GM19452 (cell line): Measurements from ENCODE around the gene PLAGL1.
"Not testable (repeated sequence)": the region's sequence is repeated elsewhere in the genome, so short reads cannot be mapped to it uniquely, and the experiment has no call there.

Experiments used
- ATAC-seq: cut with Tn5 transposase; IDR thresholded peaks from one replicate; pipeline ENCODE4 v1.9.1; 2021; ENCODE audit not compliant: unreplicated experiment

PLAGL1 gene

DNA sequence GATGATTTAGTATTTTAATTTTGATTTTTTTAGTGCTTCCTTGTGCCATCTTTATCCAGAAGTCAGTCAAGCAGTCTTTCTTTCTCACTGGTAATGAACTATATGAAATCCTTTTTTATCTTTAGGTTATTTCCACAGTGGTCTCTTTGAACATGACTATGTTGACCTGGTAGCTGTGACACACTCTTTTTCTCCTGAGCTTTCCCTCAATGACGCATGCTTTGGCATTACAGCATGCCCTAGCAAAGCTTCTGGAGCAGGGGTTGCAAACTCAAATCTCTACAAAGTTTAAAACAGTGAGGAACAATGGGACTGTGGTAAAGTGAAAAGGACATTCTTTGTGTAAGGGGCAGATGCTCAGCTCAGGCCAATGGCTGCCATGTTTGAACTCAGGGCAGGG, 4.5 kb upstream of the PLAGL1 start:
- ATAC-seq = no peak

DNA sequence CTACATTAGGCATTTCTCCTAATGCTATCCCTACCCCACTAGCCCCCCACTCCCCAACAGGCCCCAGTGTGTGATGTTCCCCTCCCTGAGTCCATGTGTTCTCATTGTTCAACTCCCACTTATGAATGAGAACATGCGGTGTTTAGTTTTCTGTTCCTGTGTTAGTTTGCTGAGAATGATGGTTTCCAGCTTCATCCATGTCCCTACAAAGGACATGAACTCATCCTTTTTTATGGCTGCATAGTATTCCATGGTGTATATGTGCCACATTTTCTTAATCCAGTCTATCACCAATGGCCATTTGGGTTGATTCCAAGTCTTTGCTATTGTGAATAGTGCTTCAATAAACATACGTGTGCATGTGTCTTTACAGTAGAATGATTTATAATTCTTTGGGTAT, 1.6 kb upstream of the PLAGL1 start:
- ATAC-seq = not testable (repeated sequence)

DNA sequence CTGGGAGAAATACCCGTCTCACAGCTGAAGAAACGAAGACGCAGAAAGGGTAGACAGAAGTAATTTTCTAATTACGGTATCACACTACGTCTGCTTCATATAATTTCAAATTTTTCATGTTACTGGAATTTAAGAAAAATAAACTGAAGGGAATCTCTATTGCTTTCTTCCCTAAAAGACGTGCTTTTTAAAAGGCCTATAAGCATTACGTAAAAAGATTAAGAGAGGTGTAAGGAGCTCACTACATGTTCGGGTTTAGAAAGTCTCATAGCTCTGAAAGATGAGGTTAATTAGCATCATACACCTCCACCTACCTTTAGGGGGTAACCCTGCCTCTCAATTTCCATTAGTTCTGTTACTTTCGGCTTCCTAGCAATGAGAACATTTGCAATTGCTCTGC, 787 bp upstream of the PLAGL1 start:
- no peak for ATAC-seq

DNA sequence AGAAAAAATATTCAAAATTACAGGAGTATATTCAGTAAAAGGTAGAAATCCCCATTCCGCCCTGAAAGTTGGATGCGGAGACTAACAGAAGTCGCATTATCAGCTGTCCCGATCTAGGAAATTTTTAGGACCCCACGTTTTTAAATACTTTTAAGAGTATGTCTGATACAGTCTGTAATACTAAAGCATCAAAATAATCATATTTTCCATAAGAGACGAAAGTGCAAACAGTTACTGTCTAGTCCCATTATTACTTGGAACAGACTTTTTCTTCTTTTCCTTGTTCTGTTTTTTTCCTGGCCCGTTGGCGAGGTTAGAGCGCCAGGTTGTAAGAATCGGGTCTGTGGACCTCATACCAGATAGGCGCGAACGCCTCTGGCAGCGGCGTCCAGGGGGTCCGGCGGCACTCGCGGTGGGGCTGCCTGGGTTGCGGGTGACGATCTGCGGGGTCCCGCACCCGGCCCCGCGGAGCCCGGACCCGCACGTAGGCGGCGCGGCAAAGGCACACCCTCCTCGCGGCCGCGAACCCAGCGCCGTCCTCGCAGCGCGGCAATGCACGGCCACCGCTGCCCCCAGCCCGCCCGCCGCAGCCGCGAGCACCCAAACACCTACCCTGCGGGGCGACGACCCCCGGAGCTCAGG, 460 bp downstream of the PLAGL1 start:
- peak; percentile 18 for ATAC-seq

DNA sequence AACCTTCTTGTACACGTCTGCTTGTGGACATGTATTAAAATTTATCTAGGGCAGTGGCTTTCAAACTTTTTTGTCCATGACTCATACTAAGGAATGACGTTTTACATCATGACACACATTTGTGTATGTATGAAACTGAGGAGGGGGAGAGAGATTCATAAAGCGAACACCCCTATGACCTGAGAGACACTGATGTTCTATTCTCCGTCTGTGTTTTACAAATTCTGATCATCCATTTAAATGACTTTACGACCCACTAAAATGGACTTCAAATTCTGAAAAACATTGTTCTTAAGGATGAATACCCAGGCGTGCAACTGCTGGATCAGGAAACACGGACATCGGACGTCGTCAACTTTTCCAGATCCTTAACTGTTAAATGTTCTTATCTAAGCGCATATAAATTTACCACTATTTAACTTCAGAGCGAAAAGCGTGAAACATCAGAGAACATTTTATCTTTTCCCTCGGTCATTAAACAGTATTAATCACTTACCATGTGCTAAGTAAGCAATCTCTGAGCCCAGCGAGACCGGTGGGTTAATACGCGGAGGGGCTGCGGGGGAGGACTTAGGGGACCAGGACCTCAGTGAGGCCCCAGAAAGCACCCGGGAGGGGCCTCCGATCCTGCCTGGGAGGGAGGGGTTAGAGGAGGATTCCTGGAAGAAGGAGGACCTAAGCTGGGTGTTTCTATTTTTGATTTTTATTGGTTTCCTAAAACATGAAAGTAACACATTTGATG, 1.2 kb downstream of the PLAGL1 start:
- ATAC-seq = no peak

DNA sequence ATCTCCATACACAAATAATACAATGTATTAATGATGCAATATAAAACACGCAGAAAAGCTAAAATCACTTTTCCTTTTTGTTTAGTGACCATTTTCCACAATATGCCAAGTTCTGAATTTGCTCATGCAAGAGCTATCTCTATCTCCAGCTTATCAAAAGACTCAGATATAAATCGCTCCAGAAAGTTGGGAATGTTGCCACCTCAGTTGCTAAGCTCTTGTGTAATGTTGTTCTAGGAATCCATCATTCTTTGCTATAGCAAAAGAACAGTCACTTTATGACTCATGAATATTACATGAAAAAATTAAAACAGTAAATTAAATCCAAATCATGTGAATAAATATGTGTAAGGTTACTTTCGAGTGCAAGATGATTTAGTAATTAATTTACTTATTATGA, 8.7 kb downstream of the PLAGL1 start:
- ATAC-seq = no peak

DNA sequence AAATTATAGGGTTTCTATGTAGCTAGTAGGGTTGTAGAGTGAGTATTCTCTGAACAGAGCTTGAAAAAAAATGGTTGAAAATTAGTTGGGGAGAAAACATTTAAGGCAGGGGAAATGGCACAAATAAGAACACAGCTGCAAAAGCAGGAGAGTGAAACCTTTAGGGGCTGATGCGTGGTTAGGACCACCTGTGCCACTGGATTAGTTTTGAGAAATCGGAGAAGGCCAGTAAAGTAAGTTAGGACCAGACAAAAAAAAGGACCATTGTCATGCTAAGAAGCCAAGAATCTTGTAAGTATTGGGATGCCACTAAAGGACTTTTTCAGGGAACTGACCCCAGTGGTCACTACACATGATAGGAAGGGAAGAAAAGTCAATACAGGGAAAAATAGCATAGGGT, 9.4 kb downstream of the PLAGL1 start:
- ATAC-seq = no peak

DNA sequence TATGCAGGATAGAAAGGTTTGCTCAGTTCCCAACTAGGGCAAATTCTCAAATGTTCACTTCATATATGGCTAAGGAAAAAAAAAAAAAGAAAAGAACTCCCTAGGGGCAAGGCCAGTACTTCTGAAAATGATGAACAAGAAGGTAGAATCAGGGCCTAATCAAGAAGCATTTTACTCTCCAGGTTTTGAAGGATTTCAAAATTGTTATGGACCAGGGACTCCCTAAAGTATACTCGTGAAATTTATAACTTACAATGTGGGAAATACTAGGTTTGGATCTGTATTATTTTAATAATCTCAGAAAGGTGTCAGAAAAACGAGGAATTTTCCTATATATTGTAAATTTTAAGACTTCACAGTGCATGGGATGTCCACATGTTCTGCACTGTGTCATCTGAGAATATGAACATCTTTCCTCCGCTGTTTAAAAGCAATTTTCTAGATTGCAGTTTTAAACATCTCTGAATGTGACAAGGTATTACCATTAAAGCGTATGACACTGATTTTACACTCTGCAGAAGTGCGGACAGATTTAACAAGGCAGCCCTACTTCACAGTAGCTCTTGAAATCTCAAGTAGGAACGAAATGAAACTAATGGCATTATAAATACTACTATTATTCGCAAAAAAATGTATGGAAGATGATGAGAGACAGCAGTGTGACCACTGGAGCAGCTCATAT, 14.0 kb downstream of the PLAGL1 start:
- ATAC-seq = no peak

DNA sequence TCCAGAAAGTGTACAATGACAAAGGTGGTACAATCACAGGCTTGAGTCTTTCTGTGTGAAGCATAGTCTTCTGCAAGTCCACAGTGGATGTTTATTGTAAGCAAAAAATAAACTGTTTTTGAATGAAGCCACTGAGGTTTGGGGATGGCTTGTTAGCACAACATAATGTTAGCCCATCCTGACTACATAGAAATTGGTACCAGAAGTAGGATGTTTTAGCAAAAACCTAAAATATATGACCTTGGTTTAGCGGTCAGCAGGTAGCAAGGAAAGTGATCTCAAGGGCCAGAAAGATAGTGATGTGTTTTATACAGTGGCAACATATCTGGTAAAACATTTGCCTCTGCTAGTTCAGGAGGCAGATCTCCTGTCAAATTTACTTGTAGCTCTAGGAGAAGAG, 15.8 kb downstream of the PLAGL1 start:
- no peak for ATAC-seq

DNA sequence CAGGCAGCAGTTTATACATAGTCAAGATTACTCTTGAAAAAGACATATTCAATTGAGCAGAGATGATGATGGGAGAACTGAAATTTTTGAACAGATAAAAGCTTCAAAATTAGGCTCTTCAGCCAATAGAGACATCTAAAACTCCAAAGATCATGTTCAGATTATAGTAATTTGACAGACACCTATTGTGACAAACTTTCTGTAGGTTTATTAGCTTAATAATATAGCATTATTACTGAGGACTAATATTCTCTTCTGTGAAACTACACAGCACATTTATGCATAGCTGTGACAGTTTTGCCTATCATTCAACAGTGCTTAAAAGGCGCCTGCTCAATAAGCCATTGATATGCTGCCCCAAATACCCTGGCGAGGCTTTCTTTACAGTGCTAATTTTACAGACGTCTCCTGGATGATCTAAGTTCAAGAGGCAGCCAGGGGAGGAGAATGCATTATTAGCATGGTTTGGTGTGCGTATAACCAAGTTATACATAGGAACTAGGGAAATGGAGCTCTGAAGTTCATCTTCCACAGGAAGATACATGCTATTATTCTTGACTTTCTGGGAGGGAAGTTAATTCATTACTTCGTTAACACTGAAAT, 21.5 kb downstream of the PLAGL1 start:
- no peak for ATAC-seq

DNA sequence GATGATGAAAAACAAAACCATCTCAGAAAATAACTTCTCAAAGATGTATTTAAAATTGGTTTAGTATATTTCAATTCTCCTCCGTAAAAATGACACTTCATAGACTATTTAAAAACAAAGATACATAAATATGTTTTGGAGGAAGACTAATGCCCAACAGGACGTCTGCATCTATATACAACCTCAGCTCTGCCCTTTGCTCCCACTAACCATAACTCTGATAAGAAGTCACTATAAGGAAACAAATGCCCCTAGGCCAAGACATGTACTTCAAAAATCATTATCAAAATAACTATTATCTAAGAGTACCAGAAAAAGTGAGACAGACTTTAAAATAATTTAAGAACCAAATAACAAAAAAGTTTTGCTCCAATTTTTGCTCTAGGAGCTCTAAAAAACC, 23.4 kb downstream of the PLAGL1 start:
- no peak for ATAC-seq

DNA sequence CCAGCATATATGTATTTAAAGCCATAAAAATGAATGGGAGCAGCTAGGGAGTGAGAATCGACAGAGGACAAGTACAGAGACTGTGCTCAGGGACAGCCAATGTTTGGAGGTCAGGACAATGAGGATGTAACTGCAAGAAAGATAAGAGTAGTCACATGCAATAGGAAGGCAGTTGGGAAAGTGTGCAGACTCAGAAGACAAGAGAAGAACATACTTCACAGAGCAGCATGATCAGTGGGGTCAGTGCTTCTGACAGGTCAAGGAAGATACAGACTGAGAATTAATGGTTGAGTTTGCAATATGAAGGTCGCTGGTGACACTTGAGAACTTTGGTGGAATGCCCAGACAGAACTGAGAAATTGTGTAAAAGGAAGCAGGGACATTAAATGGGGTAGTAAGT, 25.1 kb downstream of the PLAGL1 start:
- ATAC-seq = no peak

DNA sequence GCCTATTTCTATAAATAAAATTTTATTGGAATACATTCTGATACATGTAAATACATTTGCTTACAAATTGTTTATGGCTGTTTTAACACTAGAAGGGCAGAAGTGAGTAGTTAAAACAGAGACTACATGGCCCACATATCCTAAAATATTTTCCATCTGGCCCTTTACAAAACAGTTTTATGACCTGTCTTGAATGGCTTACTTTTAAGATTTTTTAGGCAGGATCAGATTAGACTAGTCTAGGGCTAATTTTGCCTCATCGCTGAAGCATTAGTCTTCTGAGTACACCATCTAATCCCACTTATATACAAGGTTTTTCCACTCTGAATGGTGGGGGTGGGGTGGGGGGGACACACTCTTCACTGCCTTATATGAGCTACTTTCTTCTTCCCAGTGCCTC, 27.1 kb downstream of the PLAGL1 start:
- no peak for ATAC-seq

DNA sequence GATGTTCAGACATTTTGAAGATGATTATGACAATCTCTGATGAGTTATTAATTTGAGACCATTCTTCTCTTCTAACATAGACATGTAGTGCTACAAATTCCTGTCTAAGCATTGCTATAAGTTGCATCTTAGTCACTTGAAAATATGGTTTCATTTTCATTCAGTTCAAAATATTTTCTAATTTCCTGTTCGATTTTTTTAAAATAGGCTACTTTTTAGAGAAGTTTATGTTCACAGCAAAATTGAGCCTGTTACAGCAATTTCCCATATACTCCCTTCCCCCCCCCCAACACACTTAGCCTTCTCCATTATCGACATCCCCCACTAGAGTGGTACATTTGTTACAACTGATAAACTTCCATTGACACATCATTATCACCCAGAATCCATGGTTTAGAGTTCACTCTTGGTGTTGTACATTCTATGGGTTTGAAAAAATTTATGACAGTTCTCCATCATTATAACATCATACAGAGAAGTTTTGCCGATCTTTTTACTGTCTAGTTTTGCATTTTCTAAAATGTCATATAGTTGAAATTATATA, 31.2 kb downstream of the PLAGL1 start:
- no peak for ATAC-seq

DNA sequence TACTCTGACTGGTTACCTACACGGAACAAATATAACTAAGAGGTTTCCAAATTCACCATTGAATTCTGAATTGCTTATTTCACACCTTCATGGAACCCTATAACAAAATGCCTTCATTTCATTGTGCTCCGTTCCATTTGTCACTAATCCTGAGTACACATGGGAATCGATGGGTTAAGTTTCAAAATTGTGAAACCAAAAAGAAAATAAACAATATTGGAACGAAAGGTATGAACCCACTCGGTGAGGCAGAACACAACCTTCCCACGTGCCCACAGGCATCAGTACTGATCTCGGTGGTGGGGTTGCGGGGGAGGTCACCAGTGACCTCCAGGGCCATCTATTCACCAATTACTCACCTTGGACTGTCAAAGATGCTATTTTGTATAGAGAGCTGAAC, 34.0 kb downstream of the PLAGL1 start:
- ATAC-seq = no peak

DNA sequence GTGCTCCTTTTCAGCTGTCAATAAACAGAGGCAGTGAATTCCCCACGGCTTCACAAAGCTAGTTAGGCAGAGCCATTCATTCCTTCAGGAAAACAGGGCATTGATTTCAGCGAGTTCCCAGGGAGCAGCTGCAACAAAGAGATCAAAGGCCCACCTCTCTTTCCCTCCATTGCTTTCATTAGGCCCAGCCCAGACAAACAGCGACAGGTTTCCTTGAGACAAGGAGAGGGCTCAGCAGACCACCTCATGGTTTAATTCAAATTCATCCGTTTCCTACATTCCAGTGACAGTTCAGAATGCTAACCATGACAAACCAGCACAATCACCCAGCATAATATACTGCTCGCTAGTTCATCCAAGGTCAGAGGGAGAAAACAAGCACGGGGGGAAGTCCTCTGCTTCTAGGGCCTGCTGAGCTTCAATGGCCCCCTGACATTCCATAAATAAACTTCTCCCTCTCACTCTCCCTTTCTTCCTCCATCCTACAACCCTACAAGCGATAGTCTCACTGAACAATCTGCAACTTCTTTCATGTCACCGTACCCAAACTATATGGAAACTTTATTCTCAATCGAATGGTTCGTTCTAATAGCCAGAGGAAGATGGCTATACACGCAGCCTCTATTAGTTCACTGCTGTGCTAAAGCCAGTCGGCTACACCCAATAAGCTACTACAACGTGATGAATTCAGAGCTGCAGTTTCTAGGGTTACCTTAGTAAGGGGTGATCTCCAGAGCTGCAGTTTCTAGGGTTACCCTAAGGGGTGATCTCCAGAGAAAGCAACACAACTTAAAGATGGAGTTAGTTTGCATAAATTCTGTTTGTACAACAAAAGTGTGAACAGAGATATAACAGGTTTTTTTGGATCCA, 34.7 kb downstream of the PLAGL1 start:
- ATAC-seq = no peak

DNA sequence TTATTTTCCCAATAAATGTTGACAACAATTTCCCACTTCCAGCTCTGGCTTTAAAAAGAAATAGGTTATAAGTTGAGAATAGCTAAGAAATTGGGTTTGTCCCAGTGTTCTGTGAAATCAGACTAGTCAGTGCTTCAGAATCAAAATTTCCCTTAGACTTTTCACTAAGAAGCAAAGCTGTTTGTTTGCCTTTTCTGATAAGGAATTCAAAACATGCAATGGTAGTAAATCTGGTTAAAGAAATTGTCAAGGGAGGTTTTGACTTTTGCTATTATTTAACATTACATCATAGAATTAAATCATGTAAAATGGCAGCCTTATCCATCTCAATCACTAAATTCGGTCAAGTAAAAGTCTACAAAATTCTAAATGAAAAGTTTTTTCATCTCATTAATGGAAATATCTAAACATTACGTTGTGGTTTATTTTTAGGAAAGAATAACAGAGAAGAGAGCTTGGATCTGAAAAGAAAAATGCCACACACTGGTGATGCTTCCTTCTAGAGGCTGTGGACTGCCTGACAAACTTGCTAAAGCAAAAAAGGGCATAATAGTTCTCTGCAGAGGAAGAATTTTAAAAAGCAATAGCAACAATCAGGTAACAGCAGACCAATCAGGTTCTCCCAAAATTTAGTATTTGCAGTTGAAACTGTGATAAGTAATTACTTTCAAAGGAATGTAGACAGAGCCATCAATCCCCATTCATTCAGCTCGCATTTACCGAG, 36.4 kb downstream of the PLAGL1 start:
- ATAC-seq = no peak

DNA sequence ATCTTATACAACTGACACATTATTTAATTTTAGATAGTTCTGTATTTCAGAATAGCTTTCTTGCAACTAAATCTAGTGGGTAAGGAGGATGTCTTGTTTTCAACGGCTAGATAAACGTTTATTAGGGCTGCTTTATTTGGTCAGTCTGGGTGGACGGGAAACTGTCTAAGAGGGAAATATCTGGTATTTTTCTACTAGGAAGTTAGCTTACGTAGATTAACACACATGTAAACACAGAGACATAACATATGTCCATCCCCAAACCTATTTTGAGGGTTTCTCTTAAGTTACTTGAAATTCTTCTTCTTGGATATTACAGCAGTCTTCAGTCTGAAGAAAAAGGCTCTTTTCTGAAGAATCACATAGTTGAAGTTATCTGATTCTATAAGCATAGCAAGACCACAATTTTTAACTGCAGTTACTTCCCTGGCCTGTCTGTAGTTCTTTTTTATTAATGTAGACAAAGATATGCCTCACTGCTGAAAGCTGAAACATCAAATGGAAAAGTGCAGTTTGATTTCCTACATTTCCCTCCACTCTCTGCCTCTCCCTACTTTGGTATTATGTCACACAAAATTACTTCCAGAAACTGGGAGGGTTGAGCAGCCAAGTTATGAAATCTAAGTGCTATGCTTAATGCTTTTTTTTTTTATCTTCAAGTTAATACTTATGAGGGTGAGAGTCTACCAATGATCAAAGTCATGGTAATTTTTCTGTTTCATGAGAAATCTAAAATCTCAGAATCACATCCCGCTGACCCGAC, 37.4 kb downstream of the PLAGL1 start:
- ATAC-seq = no peak

DNA sequence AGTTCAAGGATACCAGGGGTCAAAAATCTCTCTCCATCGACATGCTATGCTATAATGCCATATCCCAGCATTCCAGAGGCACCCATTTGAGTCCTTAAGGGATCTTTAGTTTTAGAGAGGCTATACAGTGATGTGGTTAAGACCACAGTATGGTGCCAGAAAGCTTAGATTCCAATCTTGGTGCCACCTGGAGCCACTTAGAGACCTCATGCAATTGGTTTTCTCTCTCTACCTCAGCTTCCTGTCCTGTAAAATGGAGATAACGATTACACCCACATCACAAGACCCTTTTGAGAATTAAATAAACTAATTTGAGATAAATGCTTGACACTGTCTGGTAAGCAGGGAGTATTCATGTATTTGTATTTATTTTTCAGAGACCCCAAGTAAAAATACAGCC, 39.0 kb downstream of the PLAGL1 start:
- ATAC-seq = no peak
